GM12878 (cell line): ENCODE measurements around the gene B3GALT6.

Experiments used
- EZH2 ChIP-seq: IDR thresholded peaks from 2 replicates; pipeline ENCODE4 v1.6.1; 2012; ENCODE audit warnings: low read depth, mild to moderate bottlenecking, control low read depth, inconsistent platforms, low read length, borderline replicate concordance; ENCODE audit not compliant: control insufficient read depth
- GABPA ChIP-seq: IDR thresholded peaks from 2 replicates; pipeline ENCODE4 v1.6.1; 2014; ENCODE audit warnings: antibody characterized with exemption, low read depth, mild to moderate bottlenecking, inconsistent platforms
- POLR2A ChIP-seq: IDR thresholded peaks from 2 replicates; pipeline ENCODE4 v1.6.1; 2011; ENCODE audit warnings: low read depth, mild to moderate bottlenecking, low read length
- POLR2AphosphoS5 ChIP-seq: IDR thresholded peaks from 2 replicates; pipeline ENCODE4 v1.6.1; 2011; ENCODE audit warnings: mild to moderate bottlenecking, low read length, inconsistent platforms
- SRF ChIP-seq, 2 experiments: IDR thresholded peaks; 2 replicates each; pipeline ENCODE4 v1.6.1; 2011; ENCODE audit warnings: low read depth in 2 of 2, low read length in 2 of 2, mild to moderate bottlenecking in 1 of 2, moderate library complexity in 1 of 2
- TCF7 ChIP-seq: IDR thresholded peaks from 2 replicates; pipeline ENCODE4 v1.6.1; 2014; ENCODE audit warnings: antibody characterized with exemption, borderline replicate concordance

GRCh38 chr1:1223891-1224290, 8.1 kb upstream of the B3GALT6 start:
- TF ChIP-seq SRF (IDR thresholded peaks at IDR 0.05; ENCODE audit: low read depth in 2 of 2, low read length in 2 of 2) (no peak), EZH2 (no peak), POLR2A (no peak), GABPA (no peak), POLR2AphosphoS5 (no peak), TCF7 (no peak)
